H9 (cell line): Measurements from ENCODE around the gene AP3S1. TPM values are rescaled to one million over a fixed set of nuclear protein-coding genes. Genes with fewer than 3 reads are reported as not detected.

Experiments
- DNase-seq: peaks from one replicate; pipeline ENCODE4 v3.0.0-alpha.2; 2017
- H2AFZ ChIP-seq: one replicate; pipeline ENCODE4 v1.6.1; 2013; ENCODE audit warnings: mild to moderate bottlenecking, low read length, control low read depth, moderate library complexity
- H2AK5ac ChIP-seq: 2 replicates; pipeline ENCODE4 v1.6.1; 2013; ENCODE audit warnings: low read length, control low read depth, mixed read lengths; ENCODE audit not compliant: insufficient read length
- H2BK120ac ChIP-seq: one replicate; pipeline ENCODE4 v1.6.1; 2013; ENCODE audit warnings: low read depth, mild to moderate bottlenecking, low read length, control low read depth, inconsistent platforms; ENCODE audit not compliant: poor library complexity, severe bottlenecking
- H2BK12ac ChIP-seq: 2 replicates; pipeline ENCODE4 v1.6.1; 2013; ENCODE audit warnings: low read length, control low read depth, mixed read lengths, low read depth; ENCODE audit not compliant: insufficient read length
- H2BK15ac ChIP-seq: 2 replicates; pipeline ENCODE4 v1.6.1; 2013; ENCODE audit warnings: low read depth, low read length, control low read depth
- H2BK20ac ChIP-seq: one replicate; pipeline ENCODE4 v1.6.1; 2013; ENCODE audit warnings: low read depth, mild to moderate bottlenecking, low read length, control low read depth, inconsistent platforms; ENCODE audit not compliant: poor library complexity, severe bottlenecking
- H2BK5ac ChIP-seq: 2 replicates; pipeline ENCODE4 v1.6.1; 2013; ENCODE audit warnings: low read length, control low read depth, mixed read lengths; ENCODE audit not compliant: insufficient read length
- H3K14ac ChIP-seq: 2 replicates; pipeline ENCODE4 v1.6.1; 2013; ENCODE audit warnings: low read length, control low read depth; ENCODE audit not compliant: insufficient read depth
- H3K18ac ChIP-seq: 2 replicates; pipeline ENCODE4 v1.6.1; 2013; ENCODE audit warnings: low read depth, mild to moderate bottlenecking, mixed read lengths, low read length, control low read depth; ENCODE audit not compliant: insufficient read length
- H3K23ac ChIP-seq: 2 replicates; pipeline ENCODE4 v1.6.1; 2013; ENCODE audit warnings: low read length, control low read depth, mixed read lengths, low read depth; ENCODE audit not compliant: insufficient read length
- H3K23me2 ChIP-seq: 2 replicates; pipeline ENCODE4 v1.6.1; 2013; ENCODE audit warnings: low read depth, mild to moderate bottlenecking, mixed read lengths, low read length, control low read depth; ENCODE audit not compliant: insufficient read length, poor library complexity, severe bottlenecking
- H3K27ac ChIP-seq: 2 replicates; pipeline ENCODE4 v1.5.1; 2013; ENCODE audit warnings: low read length, control low read depth, mixed read lengths, low read depth; ENCODE audit not compliant: insufficient read length
- H3K27me3 ChIP-seq: 2 replicates; pipeline ENCODE4 v1.6.1; 2013; ENCODE audit warnings: low read length, control low read depth, inconsistent platforms; ENCODE audit not compliant: insufficient read depth
- H3K4ac ChIP-seq: 2 replicates; pipeline ENCODE4 v1.6.1; 2013; ENCODE audit warnings: low read depth, mild to moderate bottlenecking, control low read depth, inconsistent platforms, low read length, moderate library complexity
- H3K4me1 ChIP-seq: 2 replicates; pipeline ENCODE4 v1.6.1; 2013; ENCODE audit warnings: low read length, control low read depth, inconsistent platforms; ENCODE audit not compliant: insufficient read depth
- H3K4me2 ChIP-seq: 2 replicates; pipeline ENCODE4 v1.6.1; 2013; ENCODE audit warnings: low read length, control low read depth, mixed read lengths; ENCODE audit not compliant: insufficient read length, insufficient read depth
- H3K56ac ChIP-seq: 2 replicates; pipeline ENCODE4 v1.6.1; 2013; ENCODE audit warnings: low read depth, mild to moderate bottlenecking, mixed read lengths, low read length, control low read depth; ENCODE audit not compliant: insufficient read length
- H3K79me1 ChIP-seq: 2 replicates; pipeline ENCODE4 v1.6.1; 2013; ENCODE audit warnings: low read depth, mild to moderate bottlenecking, moderate library complexity, low read length, control low read depth, inconsistent platforms; ENCODE audit not compliant: insufficient read depth, poor library complexity, severe bottlenecking
- H3K79me2 ChIP-seq: 2 replicates; pipeline ENCODE4 v1.6.1; 2013; ENCODE audit warnings: low read length, control low read depth, inconsistent platforms; ENCODE audit not compliant: insufficient read depth
- H3K9ac ChIP-seq: 2 replicates; pipeline ENCODE4 v1.6.1; 2013; ENCODE audit warnings: low read length, control low read depth, mixed read lengths; ENCODE audit not compliant: insufficient read length; ENCODE audit errors: extremely low read depth
- H3K9me3 ChIP-seq: one replicate; pipeline ENCODE4 v1.6.1; 2013; ENCODE audit warnings: low read depth, low read length, inconsistent platforms; ENCODE audit not compliant: control insufficient read depth
- H3T11ph ChIP-seq: one replicate; pipeline ENCODE4 v1.6.1; 2013; ENCODE audit warnings: mild to moderate bottlenecking, low read length, control low read depth, inconsistent platforms
- H4K20me1 ChIP-seq: one replicate; pipeline ENCODE4 v1.6.1; 2013; ENCODE audit not compliant: control insufficient read depth, insufficient read length, insufficient read depth
- H4K5ac ChIP-seq: 2 replicates; pipeline ENCODE4 v1.6.1; 2013; ENCODE audit warnings: low read depth, mild to moderate bottlenecking, mixed read lengths, low read length, control low read depth; ENCODE audit not compliant: insufficient read length
- H4K8ac ChIP-seq: replicated peaks from 2 replicates; pipeline ENCODE4 v1.6.1; 2013; ENCODE audit warnings: low read length, control low read depth, mixed read lengths, low read depth; ENCODE audit not compliant: insufficient read length
- H4K91ac ChIP-seq: 2 replicates; pipeline ENCODE4 v1.6.1; 2013; ENCODE audit warnings: low read depth, mild to moderate bottlenecking, moderate library complexity, mixed read lengths, low read length, control low read depth; ENCODE audit not compliant: insufficient read length
- H3K27ac Mint-ChIP-seq, 3 experiments: 2 replicates in 2 of 3; 3 replicates in 1 of 3; pipeline ENCODE4 v1.8.0; 2020 to 2021; ENCODE audit warnings: mixed read lengths in 3 of 3, mild to moderate bottlenecking in 1 of 3, moderate library complexity in 1 of 3
- H3K27me3 Mint-ChIP-seq: 2 replicates; pipeline ENCODE4 v1.8.0; 2021; ENCODE audit warnings: low read depth, mild to moderate bottlenecking, moderate library complexity, mixed read lengths
- H3K36me3 Mint-ChIP-seq, 3 experiments: 2 replicates in 2 of 3; 3 replicates in 1 of 3; pipeline ENCODE4 v1.8.0; 2020 to 2021; ENCODE audit warnings: low read depth in 3 of 3, mixed read lengths in 3 of 3; ENCODE audit not compliant: insufficient read depth in 1 of 3
- H3K4me1 Mint-ChIP-seq, 2 experiments: 2 replicates each; pipeline ENCODE4 v1.8.0; 2020; ENCODE audit warnings: mixed read lengths in 2 of 2
- H3K4me3 Mint-ChIP-seq, 2 experiments: 2 replicates in 1 of 2; 3 replicates in 1 of 2; pipeline ENCODE4 v1.8.0; 2020 to 2021; ENCODE audit warnings: mild to moderate bottlenecking in 2 of 2, mixed read lengths in 2 of 2, moderate library complexity in 1 of 2
- H3K9me3 Mint-ChIP-seq, 2 experiments: 2 replicates in 1 of 2; 3 replicates in 1 of 2; pipeline ENCODE4 v1.8.0; 2020; ENCODE audit warnings: mild to moderate bottlenecking in 2 of 2, mixed read lengths in 2 of 2, moderate library complexity in 1 of 2
- CTCF ChIP-seq: fragments of 200-600 bp; sonication (generic); conservative IDR thresholded peaks from 3 replicates; pipeline ENCODE4 v1.8.0; 2021; ENCODE audit warnings: antibody characterized with exemption, mild to moderate bottlenecking
- WGBS: extraction: QIAGEN DNeasy Blood & Tissue Kit; methylation state at CpG from one replicate; pipeline ENCODE4 v1.1.7; 2013; ENCODE audit warnings: missing lambda C conversion rate, low lambda C conversion rate, mixed read lengths; ENCODE audit not compliant: insufficient read length; ENCODE audit errors: extremely low coverage; 5-methylcytosine and 5-hydroxymethylcytosine counted together
- total RNA-seq: library from RNA; stranded (reverse); gene quantifications from 2 replicates; pipeline ENCODE4 v1.2.1, GENCODE V29; 2021

AP3S1 gene
- total RNA-seq, 1 experiment from 2014 or later = 78.4 TPM

- H4K20me1 ChIP-seq = no peaks in the 10 kb centered on the region
- H2BK20ac ChIP-seq = no peak overlapping the region
- H2BK15ac ChIP-seq = no peak overlapping the region
- H3K23ac ChIP-seq = no peak overlapping the region
- H3K9ac ChIP-seq = no peak overlapping the region
- no CpG with 5 or more reads among the region's 1 CpG for WGBS
- no peak overlapping the region for H3K27ac ChIP-seq
- no peaks in the 10 kb centered on the region for H3K23me2 ChIP-seq
- H3K79me1 ChIP-seq = no peaks in the 10 kb centered on the region
- H3K27me3 Mint-ChIP-seq = no peaks in the 10 kb centered on the region
- H4K8ac ChIP-seq = no peak overlapping the region
- H4K91ac ChIP-seq = no peak overlapping the region
- H2BK120ac ChIP-seq = no peak overlapping the region
- H3K14ac ChIP-seq = no peak overlapping the region
- H4K5ac ChIP-seq = no peak overlapping the region
- peaks cover 0 to 5% (median 5%) of the 10 kb centered on the region in 3 experiments; a peak in 5 of 7 replicates for H3K36me3 Mint-ChIP-seq
- no peaks in the 10 kb centered on the region for H3K27me3 ChIP-seq
- H3K9me3 ChIP-seq = no peaks in the 10 kb centered on the region
- no peak overlapping the region for H3K4me3 Mint-ChIP-seq
- peaks cover 0 to 4% of the 10 kb centered on the region in 2 experiments; a peak in 2 of 4 replicates for H3K4me1 Mint-ChIP-seq
- H3K18ac ChIP-seq = no peak overlapping the region
- H3K4me2 ChIP-seq = no peak overlapping the region
- H2AK5ac ChIP-seq = no peak overlapping the region
- no peak overlapping the region for H2AFZ ChIP-seq
- H2BK5ac ChIP-seq = no peak overlapping the region
- no peak overlapping the region for H3T11ph ChIP-seq
- no peaks in the 10 kb centered on the region for H3K4me1 ChIP-seq
- TF ChIP-seq CTCF = no peak; the same call in 2 of the 3 replicates
- no peak overlapping the region for H2BK12ac ChIP-seq
- no peak overlapping the region for H3K27ac Mint-ChIP-seq
- H3K9me3 Mint-ChIP-seq = no peaks in the 10 kb centered on the region
- H3K4ac ChIP-seq = no peak overlapping the region
- no peaks in the 10 kb centered on the region for H3K79me2 ChIP-seq
- no peak overlapping the region for H3K56ac ChIP-seq
- DNase-seq = no peak
Observed at GRCh38 chr5:115888027-115888426, 46.3 kb downstream of the AP3S1 start.
